B cell (primary cell): ENCODE measurements around the gene DACT2. TPM values are rescaled to one million over a fixed set of nuclear protein-coding genes. Genes with fewer than 3 reads are reported as not detected.

ENCODE experiments used
- ATAC-seq: fragments of 200-7000 bp; cut with Tn5 transposase; one replicate; pipeline ENCODE4 v1.10.0; 2021; ENCODE audit warnings: low read depth, mild to moderate bottlenecking, moderate number of reproducible peaks, moderate library complexity
- CTCF ChIA-PET: fragments of 350-600 bp; sonication (Branson Sonifier 250); formaldehyde crosslinking; loops from one replicate; lab custom pipeline; 2021; ENCODE audit warnings: antibody characterized with exemption, inconsistent platforms; lab: Charles Lee
- POLR2A ChIA-PET: fragments of 350-600 bp; sonication (Branson Sonifier 250); formaldehyde crosslinking; loops from one replicate; lab custom pipeline; 2021; ENCODE audit warnings: antibody characterized with exemption; lab: Charles Lee
- DNase-seq: peaks from one replicate; pipeline ENCODE4 v3.0.0; 2013
- H2AFZ ChIP-seq: 2 replicates; pipeline ENCODE4 v1.6.1; 2012; ENCODE audit warnings: mild to moderate bottlenecking, low read depth, low read length; ENCODE audit not compliant: insufficient read depth, poor library complexity, severe bottlenecking
- H3K27ac ChIP-seq, 2 donors: 1 replicate in 1 of 2; 2 replicates in 1 of 2; pipeline ENCODE4 v1.5.1; 2012 to 2013; ENCODE audit warnings: low read length in 2 of 2, mild to moderate bottlenecking in 2 of 2, moderate library complexity in 1 of 2
- H3K27me3 ChIP-seq, 4 experiments: fragments of 200-600 bp in 1 of 4; sonication (generic) in 1 of 4; replicated peaks in 1 of 4; 1 replicate in 2 of 4; 2 replicates in 2 of 4; pipeline versions ENCODE4 v1.6.1 to v1.7.0; 2013 to 2016; ENCODE audit warnings: low read length in 3 of 4, mild to moderate bottlenecking in 2 of 4, mixed read lengths in 1 of 4, moderate library complexity in 1 of 4; ENCODE audit not compliant: insufficient read depth in 4 of 4, control insufficient read depth in 3 of 4; ENCODE audit errors: control extremely low read depth in 1 of 4
- H3K36me3 ChIP-seq, 2 experiments: replicated peaks in 1 of 2; 1 replicate in 1 of 2; 2 replicates in 1 of 2; pipeline versions ENCODE4 v1.6.1 to v1.7.1; 2013; ENCODE audit warnings: low read length in 1 of 2; ENCODE audit not compliant: insufficient read depth in 2 of 2, control insufficient read depth in 1 of 2; ENCODE audit errors: control extremely low read depth in 1 of 2, extremely low read depth in 1 of 2
- H3K4me1 ChIP-seq, 2 donors: fragments of 200-600 bp in 1 of 2; sonication (generic) in 1 of 2; 1 replicate in 1 of 2; 2 replicates in 1 of 2; pipeline versions ENCODE4 v1.5.1 to v1.6.1; 2013 to 2017; ENCODE audit warnings: low read length in 2 of 2; ENCODE audit not compliant: control insufficient read depth in 2 of 2, insufficient read depth in 2 of 2
- H3K4me2 ChIP-seq: replicated peaks from 2 replicates; pipeline ENCODE3; 2012; ENCODE audit warnings: mild to moderate bottlenecking, low read depth, low read length; ENCODE audit not compliant: poor library complexity, severe bottlenecking
- H3K4me3 ChIP-seq, 5 experiments: fragments of 200-600 bp in 1 of 5; sonication (generic) in 1 of 5; 1 replicate in 3 of 5; 2 replicates in 2 of 5; pipeline versions ENCODE4 v1.5.1 to v1.7.0; 2011 to 2016; ENCODE audit warnings: low read length in 4 of 5, mild to moderate bottlenecking in 4 of 5, low read depth in 2 of 5, control low read depth in 1 of 5, moderate library complexity in 1 of 5; ENCODE audit not compliant: insufficient read depth in 1 of 5; ENCODE audit errors: control extremely low read depth in 1 of 5, extremely low read depth in 1 of 5
- H3K79me2 ChIP-seq: fragments of 200-600 bp; sonication (generic); one replicate; pipeline ENCODE4 v1.6.0; 2016; ENCODE audit warnings: low read length; ENCODE audit not compliant: control insufficient read depth, insufficient read depth
- H3K9ac ChIP-seq: fragments of 200-600 bp; sonication (generic); 2 replicates; pipeline ENCODE4 v1.6.1; 2017; ENCODE audit warnings: mild to moderate bottlenecking, low read length, moderate library complexity
- H3K9me3 ChIP-seq, 3 donors: one replicate each; pipeline versions ENCODE4 v1.6.1 to v1.7.1; 2013; ENCODE audit warnings: low read length in 2 of 3; ENCODE audit not compliant: control insufficient read depth in 2 of 3, insufficient read depth in 1 of 3; ENCODE audit errors: control extremely low read depth in 1 of 3
- H4K20me1 ChIP-seq: 2 replicates; pipeline ENCODE4 v1.6.0; 2012; ENCODE audit warnings: mild to moderate bottlenecking, low read length; ENCODE audit not compliant: insufficient read depth, control insufficient read depth, poor library complexity, severe bottlenecking
- H3K27ac Mint-ChIP-seq: one replicate; pipeline ENCODE4 v1.8.0; 2021; ENCODE audit warnings: mixed read lengths
- H3K27me3 Mint-ChIP-seq: one replicate; pipeline ENCODE4 v1.8.0; 2021; ENCODE audit warnings: mixed read lengths
- H3K4me1 Mint-ChIP-seq: one replicate; pipeline ENCODE4 v1.8.0; 2021; ENCODE audit warnings: mixed read lengths
- H3K4me3 Mint-ChIP-seq: one replicate; pipeline ENCODE4 v1.8.0; 2021; ENCODE audit warnings: mixed read lengths
- H3K9me3 Mint-ChIP-seq: one replicate; pipeline ENCODE4 v1.8.0; 2022; ENCODE audit warnings: mixed read lengths; ENCODE audit not compliant: insufficient read depth
- CTCF ChIP-seq: fragments of 200-600 bp; IDR thresholded peaks from one replicate; pipeline ENCODE4 v1.8.0; 2022; ENCODE audit warnings: antibody characterized with exemption, mild to moderate bottlenecking
- EZH2 ChIP-seq: IDR thresholded peaks from 2 replicates; pipeline ENCODE4 v1.6.1; 2012; ENCODE audit warnings: borderline replicate concordance, low read depth, mild to moderate bottlenecking, moderate library complexity, low read length; ENCODE audit not compliant: insufficient read depth, poor library complexity, severe bottlenecking
- WGBS: methylation state at CpG from one replicate; pipeline ENCODE4 v1.1.5; 2013; ENCODE audit warnings: missing lambda C conversion rate; ENCODE audit not compliant: insufficient coverage; 5-methylcytosine and 5-hydroxymethylcytosine counted together
- intact Hi-C: fragments of 100-400 bp; cut with micrococcal nuclease; formaldehyde crosslinking; loops from one replicate; pipeline ENCODE4 v1.10.0; 2022
- polyA plus RNA-seq: library from polyadenylated mRNA; depleted of rRNA; stranded (reverse); fragments of >200 nt; gene quantifications from 2 replicates; pipeline ENCODE4 v1.2.3, GENCODE V29; 2012
- total RNA-seq, 2 donors: library from RNA; stranded (reverse); fragments of 120-200 nt in 1 of 2; gene quantifications; 1 replicate in 1 of 2; 2 replicates in 1 of 2; pipeline versions ENCODE4 v1.2.3 to v1.2.4, GENCODE V29; 2013 to 2022

Gene DACT2
- total and polyA plus RNA-seq, 2 donors (not counting 1 experiment from before 2014, with no cell fraction given): not detected

- TF ChIP-seq EZH2 (no peak), CTCF (no peak)
These were observed 18.5 kb downstream of the DACT2 start for GRCh38 chr6:168300975-168301647.

More at GRCh38 chr6:168300975-168301647, 18.5 kb downstream of the DACT2 start:
- no peaks in the 10 kb centered on the region for H3K4me1 ChIP-seq
- ChIA-PET CTCF (no interaction called here), POLR2A (no interaction called here)
- H3K79me2 ChIP-seq: no peaks in the 10 kb centered on the region
- no peaks in the 10 kb centered on the region for H3K4me1 Mint-ChIP-seq
- H4K20me1 ChIP-seq: no peaks in the 10 kb centered on the region
- H3K27ac Mint-ChIP-seq: no peak overlapping the region
- 84% methylated on average over 20 of the region's 20 CpGs for WGBS
- intact Hi-C loops: no loop called here
- H3K4me3 ChIP-seq: no peak overlapping the region
- no peak for DNase-seq
- peaks cover 0 to 17% (median 0%) of the 10 kb centered on the region in 3 donors for H3K9me3 ChIP-seq
- H3K27ac ChIP-seq: no peak overlapping the region
- H3K27me3 Mint-ChIP-seq: peaks cover 3% of the 10 kb centered on the region
- ATAC-seq: no peak
- H3K9ac ChIP-seq: no peak overlapping the region
- no peaks in the 10 kb centered on the region for H3K27me3 ChIP-seq
- H3K36me3 ChIP-seq: no peaks in the 10 kb centered on the region
- no peaks in the 10 kb centered on the region for H3K9me3 Mint-ChIP-seq
- H3K4me2 ChIP-seq: no peak overlapping the region
- no peak overlapping the region for H3K4me3 Mint-ChIP-seq
- H2AFZ ChIP-seq: no peak overlapping the region
